B cell (primary cell): ENCODE measurements around the gene HMHB1. TPM values are rescaled to one million over a fixed set of nuclear protein-coding genes. Genes with fewer than 3 reads are reported as not detected.

Experiments used
- ATAC-seq: fragments of 200-7000 bp; cut with Tn5 transposase; one replicate; pipeline ENCODE4 v1.10.0; 2021; ENCODE audit warnings: low read depth, mild to moderate bottlenecking, moderate number of reproducible peaks, moderate library complexity
- CTCF ChIA-PET: fragments of 350-600 bp; sonication (Branson Sonifier 250); formaldehyde crosslinking; loops from one replicate; lab custom pipeline; 2021; ENCODE audit warnings: antibody characterized with exemption, inconsistent platforms; lab: Charles Lee
- POLR2A ChIA-PET: fragments of 350-600 bp; sonication (Branson Sonifier 250); formaldehyde crosslinking; loops from one replicate; lab custom pipeline; 2021; ENCODE audit warnings: antibody characterized with exemption; lab: Charles Lee
- DNase-seq: peaks from one replicate; pipeline ENCODE4 v3.0.0; 2013
- H2AFZ ChIP-seq: 2 replicates; pipeline ENCODE4 v1.6.1; 2012; ENCODE audit warnings: mild to moderate bottlenecking, low read depth, low read length; ENCODE audit not compliant: insufficient read depth, poor library complexity, severe bottlenecking
- H3K27ac ChIP-seq, 2 donors: 1 replicate in 1 of 2; 2 replicates in 1 of 2; pipeline ENCODE4 v1.5.1; 2012 to 2013; ENCODE audit warnings: low read length in 2 of 2, mild to moderate bottlenecking in 2 of 2, moderate library complexity in 1 of 2
- H3K27me3 ChIP-seq, 4 experiments: fragments of 200-600 bp in 1 of 4; sonication (generic) in 1 of 4; replicated peaks in 1 of 4; 1 replicate in 2 of 4; 2 replicates in 2 of 4; pipeline versions ENCODE4 v1.6.1 to v1.7.0; 2013 to 2016; ENCODE audit warnings: low read length in 3 of 4, mild to moderate bottlenecking in 2 of 4, mixed read lengths in 1 of 4, moderate library complexity in 1 of 4; ENCODE audit not compliant: insufficient read depth in 4 of 4, control insufficient read depth in 3 of 4; ENCODE audit errors: control extremely low read depth in 1 of 4
- H3K36me3 ChIP-seq, 2 experiments: replicated peaks in 1 of 2; 1 replicate in 1 of 2; 2 replicates in 1 of 2; pipeline versions ENCODE4 v1.6.1 to v1.7.1; 2013; ENCODE audit warnings: low read length in 1 of 2; ENCODE audit not compliant: insufficient read depth in 2 of 2, control insufficient read depth in 1 of 2; ENCODE audit errors: control extremely low read depth in 1 of 2, extremely low read depth in 1 of 2
- H3K4me1 ChIP-seq, 2 donors: fragments of 200-600 bp in 1 of 2; sonication (generic) in 1 of 2; 1 replicate in 1 of 2; 2 replicates in 1 of 2; pipeline versions ENCODE4 v1.5.1 to v1.6.1; 2013 to 2017; ENCODE audit warnings: low read length in 2 of 2; ENCODE audit not compliant: control insufficient read depth in 2 of 2, insufficient read depth in 2 of 2
- H3K4me2 ChIP-seq: replicated peaks from 2 replicates; pipeline ENCODE3; 2012; ENCODE audit warnings: mild to moderate bottlenecking, low read depth, low read length; ENCODE audit not compliant: poor library complexity, severe bottlenecking
- H3K4me3 ChIP-seq, 5 experiments: fragments of 200-600 bp in 1 of 5; sonication (generic) in 1 of 5; 1 replicate in 3 of 5; 2 replicates in 2 of 5; pipeline versions ENCODE4 v1.5.1 to v1.7.0; 2011 to 2016; ENCODE audit warnings: low read length in 4 of 5, mild to moderate bottlenecking in 4 of 5, low read depth in 2 of 5, control low read depth in 1 of 5, moderate library complexity in 1 of 5; ENCODE audit not compliant: insufficient read depth in 1 of 5; ENCODE audit errors: control extremely low read depth in 1 of 5, extremely low read depth in 1 of 5
- H3K79me2 ChIP-seq: fragments of 200-600 bp; sonication (generic); one replicate; pipeline ENCODE4 v1.6.0; 2016; ENCODE audit warnings: low read length; ENCODE audit not compliant: control insufficient read depth, insufficient read depth
- H3K9ac ChIP-seq: fragments of 200-600 bp; sonication (generic); 2 replicates; pipeline ENCODE4 v1.6.1; 2017; ENCODE audit warnings: mild to moderate bottlenecking, low read length, moderate library complexity
- H3K9me3 ChIP-seq, 3 donors: one replicate each; pipeline versions ENCODE4 v1.6.1 to v1.7.1; 2013; ENCODE audit warnings: low read length in 2 of 3; ENCODE audit not compliant: control insufficient read depth in 2 of 3, insufficient read depth in 1 of 3; ENCODE audit errors: control extremely low read depth in 1 of 3
- H4K20me1 ChIP-seq: 2 replicates; pipeline ENCODE4 v1.6.0; 2012; ENCODE audit warnings: mild to moderate bottlenecking, low read length; ENCODE audit not compliant: insufficient read depth, control insufficient read depth, poor library complexity, severe bottlenecking
- H3K27ac Mint-ChIP-seq: one replicate; pipeline ENCODE4 v1.8.0; 2021; ENCODE audit warnings: mixed read lengths
- H3K27me3 Mint-ChIP-seq: one replicate; pipeline ENCODE4 v1.8.0; 2021; ENCODE audit warnings: mixed read lengths
- H3K4me1 Mint-ChIP-seq: one replicate; pipeline ENCODE4 v1.8.0; 2021; ENCODE audit warnings: mixed read lengths
- H3K4me3 Mint-ChIP-seq: one replicate; pipeline ENCODE4 v1.8.0; 2021; ENCODE audit warnings: mixed read lengths
- H3K9me3 Mint-ChIP-seq: one replicate; pipeline ENCODE4 v1.8.0; 2022; ENCODE audit warnings: mixed read lengths; ENCODE audit not compliant: insufficient read depth
- EZH2 ChIP-seq: IDR thresholded peaks from 2 replicates; pipeline ENCODE4 v1.6.1; 2012; ENCODE audit warnings: borderline replicate concordance, low read depth, mild to moderate bottlenecking, moderate library complexity, low read length; ENCODE audit not compliant: insufficient read depth, poor library complexity, severe bottlenecking
- WGBS: methylation state at CpG from one replicate; pipeline ENCODE4 v1.1.5; 2013; ENCODE audit warnings: missing lambda C conversion rate; ENCODE audit not compliant: insufficient coverage; 5-methylcytosine and 5-hydroxymethylcytosine counted together
- intact Hi-C: fragments of 100-400 bp; cut with micrococcal nuclease; formaldehyde crosslinking; loops from one replicate; pipeline ENCODE4 v1.10.0; 2022
- polyA plus RNA-seq: library from polyadenylated mRNA; depleted of rRNA; stranded (reverse); fragments of >200 nt; gene quantifications from 2 replicates; pipeline ENCODE4 v1.2.3, GENCODE V29; 2012
- total RNA-seq, 2 donors: library from RNA; stranded (reverse); fragments of 120-200 nt in 1 of 2; gene quantifications; 1 replicate in 1 of 2; 2 replicates in 1 of 2; pipeline versions ENCODE4 v1.2.3 to v1.2.4, GENCODE V29; 2013 to 2022
- TF ChIP-seq, protein P1 (sequence below): fragments of 200-600 bp; IDR thresholded peaks from one replicate; pipeline ENCODE4 v1.8.0; 2022; ENCODE audit warnings: antibody characterized with exemption, mild to moderate bottlenecking

HMHB1 gene
- total and polyA plus RNA-seq, 2 donors (not counting 1 experiment from before 2014, with no cell fraction given), result not detected

DNA sequence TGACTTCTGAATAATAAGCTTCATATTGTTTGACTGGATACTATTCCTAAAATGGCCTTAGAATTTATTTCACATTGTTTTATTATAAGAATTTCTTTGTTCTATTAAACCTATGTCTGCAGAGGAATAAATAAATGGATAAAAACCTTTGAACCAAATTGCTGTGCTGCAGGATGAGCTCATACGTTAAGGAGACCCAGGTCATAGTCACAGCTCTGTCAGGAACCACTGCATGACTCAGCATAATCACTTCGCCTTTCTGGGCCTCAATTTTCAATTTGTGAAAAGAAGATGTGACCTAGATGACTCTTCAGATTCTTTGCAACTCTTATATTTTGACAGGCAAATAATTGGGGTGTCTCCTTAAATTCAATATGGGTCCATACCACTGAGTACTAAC is 36.7 kb upstream of the HMHB1 start:
- no peak overlapping the region for H3K27ac Mint-ChIP-seq
- ChIA-PET POLR2A (no interaction called here), CTCF (interaction anchor here (0.6 kb wide), 1 partner anchor 851 kb away, joined by 3 read pairs; no protein-coding TSS in a partner anchor)
- TF ChIP-seq, protein P1, sequence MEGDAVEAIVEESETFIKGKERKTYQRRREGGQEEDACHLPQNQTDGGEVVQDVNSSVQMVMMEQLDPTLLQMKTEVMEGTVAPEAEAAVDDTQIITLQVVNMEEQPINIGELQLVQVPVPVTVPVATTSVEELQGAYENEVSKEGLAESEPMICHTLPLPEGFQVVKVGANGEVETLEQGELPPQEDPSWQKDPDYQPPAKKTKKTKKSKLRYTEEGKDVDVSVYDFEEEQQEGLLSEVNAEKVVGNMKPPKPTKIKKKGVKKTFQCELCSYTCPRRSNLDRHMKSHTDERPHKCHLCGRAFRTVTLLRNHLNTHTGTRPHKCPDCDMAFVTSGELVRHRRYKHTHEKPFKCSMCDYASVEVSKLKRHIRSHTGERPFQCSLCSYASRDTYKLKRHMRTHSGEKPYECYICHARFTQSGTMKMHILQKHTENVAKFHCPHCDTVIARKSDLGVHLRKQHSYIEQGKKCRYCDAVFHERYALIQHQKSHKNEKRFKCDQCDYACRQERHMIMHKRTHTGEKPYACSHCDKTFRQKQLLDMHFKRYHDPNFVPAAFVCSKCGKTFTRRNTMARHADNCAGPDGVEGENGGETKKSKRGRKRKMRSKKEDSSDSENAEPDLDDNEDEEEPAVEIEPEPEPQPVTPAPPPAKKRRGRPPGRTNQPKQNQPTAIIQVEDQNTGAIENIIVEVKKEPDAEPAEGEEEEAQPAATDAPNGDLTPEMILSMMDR, result no peak
- no peak for TF ChIP-seq EZH2
- Histone ChIP-seq H3K9me3 (peaks cover 0 to 2% (median 0%) of the 10 kb centered on the region in 3 donors), H3K4me1 (no peaks in the 10 kb centered on the region), H4K20me1 (no peaks in the 10 kb centered on the region), H3K36me3 (no peaks in the 10 kb centered on the region), H3K27me3 (peaks cover 0 to 2% (median 0%) of the 10 kb centered on the region in 4 experiments), H3K9ac (no peak overlapping the region), H3K4me2 (no peak overlapping the region), H3K27ac (no peak overlapping the region), H3K79me2 (no peaks in the 10 kb centered on the region), H2AFZ (no peak overlapping the region), H3K4me3 (no peak overlapping the region)
- peaks cover 8% of the 10 kb centered on the region for H3K9me3 Mint-ChIP-seq
- H3K4me1 Mint-ChIP-seq, result no peaks in the 10 kb centered on the region
- DNase-seq (no peak), ATAC-seq (no peak)
- intact Hi-C loops, result no loop called here
- WGBS, result 88% methylated on average over 1 of the region's 2 CpGs
- H3K27me3 Mint-ChIP-seq, result no peaks in the 10 kb centered on the region
- H3K4me3 Mint-ChIP-seq, result no peak overlapping the region

DNA sequence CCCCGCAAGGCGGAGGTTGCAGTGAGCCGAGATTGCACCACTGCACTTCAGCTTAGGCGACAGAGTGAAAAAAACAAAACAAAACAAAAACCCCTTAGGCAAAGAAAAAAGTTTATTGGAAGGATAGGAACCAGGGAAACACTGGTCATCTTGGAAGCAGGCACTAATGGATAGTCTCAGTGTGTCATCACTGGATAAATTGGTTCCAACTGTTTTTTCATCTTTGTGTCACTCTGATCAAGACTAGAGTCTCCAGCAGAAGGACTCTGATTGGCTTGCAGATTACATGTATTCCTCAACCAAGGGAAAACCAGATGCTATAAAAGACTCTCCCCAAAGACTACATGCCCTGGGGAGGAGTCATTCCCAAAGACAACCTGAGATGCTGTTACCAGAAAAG is 35.0 kb upstream of the HMHB1 start:
- Mint-ChIP-seq H3K27ac (no peak overlapping the region), H3K4me3 (no peak overlapping the region), H3K27me3 (no peaks in the 10 kb centered on the region), H3K4me1 (no peaks in the 10 kb centered on the region), H3K9me3 (peaks cover 8% of the 10 kb centered on the region)
- Histone ChIP-seq H3K4me3 (no peak overlapping the region), H3K4me1 (no peaks in the 10 kb centered on the region), H3K4me2 (no peak overlapping the region), H3K79me2 (no peaks in the 10 kb centered on the region), H3K27ac (no peak overlapping the region), H3K27me3 (no peaks in the 10 kb centered on the region), H3K9ac (no peak overlapping the region), H4K20me1 (no peaks in the 10 kb centered on the region), H3K36me3 (no peaks in the 10 kb centered on the region), H2AFZ (no peak overlapping the region), H3K9me3 (peaks cover 0 to 2% (median 0%) of the 10 kb centered on the region in 3 donors)
- intact Hi-C loops, result no loop called here
- POLR2A ChIA-PET, result no interaction called here
- ATAC-seq, result no peak
- DNase-seq, result no peak
- no CpG with 5 or more reads among the region's 4 CpGs for WGBS
- CTCF ChIA-PET, result no interaction called here
- TF ChIP-seq, protein P1, result no peak
- TF ChIP-seq EZH2, result no peak
